NCI-H1105 (cell line): ENCODE data around the gene MET.
A peak's percentile ranks its signal among the peaks of the same experiment; 100 is the strongest.
"Not testable (repeated sequence)": the region's sequence is repeated elsewhere in the genome, so short reads cannot be mapped to it uniquely, and the experiment has no call there.

Source experiments
- DNase-seq: peaks from one replicate; lab custom pipeline; 2025; lab: John Stamatoyannopoulos, UW

MET gene

GRCh38 chr7:116671681-116672595 is at the start of gene MET:
TSS of gene MET (plus strand) at chr7:116672196. CDS start at chr7:116699085, 26,889 bp downstream.
- peak; percentile 69 for DNase-seq

- DNase-seq, result no peak
Measured at GRCh38 chr7:116626886-116627285, 45.1 kb upstream of the MET start.

GRCh38 chr7:116629051-116629463 is 42.9 kb upstream of the MET start:
- DNase-seq, result no peak

GRCh38 chr7:116630357-116630756 is 41.6 kb upstream of the MET start:
- no peak for DNase-seq

GRCh38 chr7:116630932-116631671 is 40.9 kb upstream of the MET start:
- no peak for DNase-seq

- DNase-seq, result no peak
Measured at GRCh38 chr7:116631676-116632075, 40.3 kb upstream of the MET start.

GRCh38 chr7:116632384-116632783 is 39.6 kb upstream of the MET start:
- DNase-seq, result no peak

- no peak for DNase-seq
Measured at GRCh38 chr7:116633131-116633988, 38.6 kb upstream of the MET start.

GRCh38 chr7:116636997-116637396 is 35.0 kb upstream of the MET start:
- no peak for DNase-seq

GRCh38 chr7:116638592-116638991 is 33.4 kb upstream of the MET start:
- not testable (repeated sequence) for DNase-seq

GRCh38 chr7:116641551-116642153 is 30.3 kb upstream of the MET start:
- DNase-seq, result no peak

- not testable (repeated sequence) for DNase-seq
Measured at GRCh38 chr7:116643148-116643547, 28.8 kb upstream of the MET start.

- DNase-seq, result no peak
Measured at GRCh38 chr7:116644628-116645027, 27.4 kb upstream of the MET start.

- no peak for DNase-seq
Measured at GRCh38 chr7:116647290-116647689, 24.7 kb upstream of the MET start.

- no peak for DNase-seq
Measured at GRCh38 chr7:116647861-116648260, 24.1 kb upstream of the MET start.

- no peak for DNase-seq
Measured at GRCh38 chr7:116650436-116650835, 21.6 kb upstream of the MET start.

GRCh38 chr7:116652793-116653192 is 19.2 kb upstream of the MET start:
- DNase-seq, result no peak

GRCh38 chr7:116653204-116653603 is 18.8 kb upstream of the MET start:
- DNase-seq, result no peak

GRCh38 chr7:116653646-116654045 is 18.4 kb upstream of the MET start:
- no peak for DNase-seq

- DNase-seq, result not testable (repeated sequence)
Measured at GRCh38 chr7:116659248-116659647, 12.7 kb upstream of the MET start.

GRCh38 chr7:116661865-116662264 is 10.1 kb upstream of the MET start:
- DNase-seq, result no peak

GRCh38 chr7:116663744-116664143 is 8.3 kb upstream of the MET start:
- no peak for DNase-seq
